ENCODE measurements around the gene PITX3. TPM values are rescaled to one million over a fixed set of nuclear protein-coding genes. Genes with fewer than 3 reads are reported as not detected.

PITX3 gene
- total RNA-seq, result not detected

DNA sequence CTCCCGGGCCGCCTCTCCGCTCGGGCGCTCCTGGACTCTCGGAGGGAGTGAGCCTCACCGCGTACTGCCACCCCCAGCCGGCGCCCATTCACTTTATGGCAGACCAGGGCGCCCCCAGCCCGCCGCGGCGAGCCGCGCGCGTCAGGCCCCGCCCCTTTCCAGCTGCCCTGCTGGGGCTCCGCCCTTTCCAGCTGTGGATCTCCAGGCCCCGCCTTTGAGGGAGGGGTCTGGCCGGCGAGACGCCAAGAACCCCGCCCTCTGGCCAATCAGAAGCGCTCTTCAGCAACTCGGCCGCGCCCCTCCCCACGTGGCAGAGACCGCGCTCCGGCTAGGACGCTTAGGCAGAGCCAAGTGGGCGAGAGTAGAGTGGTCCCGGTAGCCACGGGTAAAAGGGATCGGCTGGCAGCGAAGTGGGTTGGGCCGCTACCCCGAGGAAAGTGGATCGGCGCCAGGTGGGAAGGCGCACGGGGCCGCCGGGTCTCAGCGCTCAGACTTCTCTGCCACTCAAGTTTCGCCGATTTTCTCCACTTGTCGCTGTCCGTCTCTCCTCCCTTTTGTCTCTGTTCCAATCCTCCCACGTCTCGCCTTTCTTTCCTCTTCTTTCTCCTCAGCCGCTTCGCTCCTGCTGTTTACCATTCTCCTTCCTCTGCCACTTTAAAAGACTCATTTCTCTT, at the start of gene PITX3:
Gene PITX3 (minus strand): TSS at position 69 of the 674 bp plus-strand sequence. CDS start 9,432 bp downstream, outside the sequence.

DNA sequence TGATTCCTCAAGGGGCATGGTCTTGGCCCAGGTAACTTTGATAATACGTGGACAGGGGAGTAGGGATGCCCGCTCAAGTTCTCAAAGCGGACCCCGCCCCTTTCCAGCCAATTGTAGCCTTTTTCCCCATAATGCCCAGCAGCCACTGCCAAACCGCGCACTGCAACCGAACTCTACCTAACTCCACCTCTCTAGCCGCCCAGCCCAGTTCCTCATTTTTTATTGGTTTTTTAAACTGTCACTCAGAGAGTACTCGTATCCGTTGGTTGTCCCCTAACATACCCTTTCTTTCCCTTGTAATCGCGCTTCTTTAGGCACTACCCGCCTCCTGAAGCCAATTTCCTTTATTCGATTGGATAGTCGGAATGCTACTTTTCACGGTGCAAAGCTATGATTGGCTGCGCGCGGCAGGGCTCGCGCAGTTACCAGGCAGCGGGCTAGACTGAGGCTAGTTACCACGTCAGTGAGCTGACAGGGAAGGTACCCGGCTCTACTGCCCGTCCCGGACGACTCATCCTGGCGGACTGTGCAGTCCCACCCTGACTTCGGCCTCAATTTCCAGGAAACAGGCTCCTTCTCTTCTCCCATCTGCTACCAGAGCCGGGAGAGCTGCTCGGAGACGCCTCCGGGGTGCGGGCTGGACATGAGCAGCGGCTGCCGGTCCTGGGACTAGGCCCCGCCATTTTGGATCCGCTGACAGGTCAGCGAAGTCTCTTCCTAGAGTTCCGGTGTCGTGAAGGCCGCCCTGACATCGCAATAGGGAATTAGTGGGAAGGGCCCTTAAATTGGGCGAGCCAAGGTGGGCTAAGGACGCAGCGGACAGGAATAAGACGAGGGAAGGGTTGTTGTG, 4.0 kb upstream of the PITX3 start, which contains the start of gene GBF1:
Gene GBF1 (plus strand): TSS at position 451 of the 850 bp plus-strand sequence. CDS start 13,407 bp downstream, outside the sequence.

DNA sequence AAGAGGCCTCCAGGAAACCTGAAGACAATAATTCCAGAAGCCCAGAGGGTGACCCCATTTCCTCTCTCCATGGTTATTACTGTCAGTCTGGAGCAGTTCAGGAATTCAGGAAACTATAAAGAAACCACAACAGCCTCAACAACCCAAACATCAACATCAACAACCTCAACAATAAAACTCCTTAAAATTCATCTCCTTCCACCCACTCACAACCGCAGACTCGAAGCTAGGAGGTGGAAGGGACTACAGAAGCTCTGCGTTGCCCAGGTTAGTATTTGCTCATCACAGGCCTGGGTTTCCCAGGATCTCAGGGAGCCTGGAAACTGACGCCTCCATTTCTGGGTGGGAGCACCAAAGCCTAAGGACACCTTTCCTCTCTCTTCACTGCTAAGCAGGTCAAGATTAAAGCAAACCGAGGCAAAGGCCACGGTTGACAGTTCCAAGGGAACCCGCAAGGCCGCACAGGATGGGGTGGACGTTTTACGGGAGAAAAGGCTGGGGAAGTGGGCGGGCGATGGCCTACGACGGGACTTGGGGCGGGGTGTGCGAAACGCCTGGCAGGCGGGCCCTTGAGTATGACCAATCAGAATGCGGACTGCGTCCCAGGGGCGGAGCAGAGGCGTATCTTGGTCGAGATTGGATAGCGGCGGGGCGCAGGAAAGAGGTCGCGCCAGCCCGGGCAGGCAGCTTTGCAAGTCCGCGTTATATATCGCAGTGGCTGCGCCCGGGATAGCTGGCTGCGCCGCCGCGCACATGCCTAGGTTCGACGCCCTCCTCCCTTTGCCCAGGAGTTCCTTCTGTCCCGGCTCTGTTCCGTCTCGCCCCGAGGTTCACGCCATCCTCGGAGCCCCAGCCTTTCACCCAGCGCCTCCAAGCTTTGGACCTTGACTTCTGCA, 15.4 kb downstream of the PITX3 start, which contains the start of gene ELOVL3:
Gene ELOVL3 (plus strand): TSS at position 654 of the 896 bp plus-strand sequence. CDS start 250 bp downstream, outside the sequence.

Other genes with a start within 250 kb of the PITX3 start
- gene ARMH3, start 185.3 kb downstream of the PITX3 start, total RNA-seq, result 10 to 100 TPM; 24.0 to 26.4 TPM
- gene HPS6, start 176.2 kb downstream of the PITX3 start, total RNA-seq, result 10 to 100 TPM; 22.7 to 23.9 TPM
- gene LDB1, start 121.1 kb downstream of the PITX3 start, total RNA-seq, result 10 to 100 TPM; 92.9 to 93.7 TPM
- gene PPRC1, start 108.5 kb downstream of the PITX3 start, total RNA-seq, result 10 to 100 TPM; 41.3 to 42.9 TPM
- 10 to 100 TPM; 75.2 to 76.6 TPM for gene NOLC1, start 89.1 kb downstream of the PITX3 start, total RNA-seq
- gene ELOVL3, start 15.2 kb downstream of the PITX3 start, total RNA-seq, result not detected
- 10 to 100 TPM; 36.8 to 37.7 TPM for gene GBF1, start 4.0 kb upstream of the PITX3 start, total RNA-seq
- gene NFKB2, start 154.2 kb upstream of the PITX3 start, total RNA-seq, result 100 to 1,000 TPM; 118 TPM
- gene PSD, start 177.3 kb upstream of the PITX3 start, total RNA-seq, result 1 to 10 TPM; 2.0 to 2.5 TPM
- 10 to 100 TPM; 11.0 to 12.6 TPM for gene FBXL15, start 179.3 kb upstream of the PITX3 start, total RNA-seq
- gene CUEDC2, start 191.1 kb upstream of the PITX3 start, total RNA-seq, result 10 to 100 TPM; 61.6 to 62.6 TPM
- gene C10orf95, start 210.0 kb upstream of the PITX3 start, total RNA-seq, result under 1 TPM; 0.30 to 0.41 TPM